Endothelial cell (in vitro differentiated cells): ENCODE results near the gene SLC24A2. TPM values are rescaled to one million over a fixed set of nuclear protein-coding genes. Genes with fewer than 3 reads are reported as not detected.

Experiments used
- DNase-seq: peaks from one replicate; pipeline ENCODE4 v3.0.0; 2021; ENCODE audit warnings: low spot score
- H3K27ac Mint-ChIP-seq: one replicate; pipeline ENCODE4 v1.8.0; 2021; ENCODE audit warnings: mixed read lengths, inconsistent platforms; ENCODE audit not compliant: unreplicated experiment
- H3K27me3 Mint-ChIP-seq: one replicate; pipeline ENCODE4 v1.8.0; 2021; ENCODE audit warnings: mild to moderate bottlenecking, moderate library complexity, mixed read lengths, inconsistent platforms; ENCODE audit not compliant: unreplicated experiment
- H3K36me3 Mint-ChIP-seq: one replicate; pipeline ENCODE4 v1.8.0; 2021; ENCODE audit warnings: mild to moderate bottlenecking, low read depth, mixed read lengths, inconsistent platforms; ENCODE audit not compliant: unreplicated experiment
- H3K4me1 Mint-ChIP-seq: one replicate; pipeline ENCODE4 v1.8.0; 2021; ENCODE audit warnings: mild to moderate bottlenecking, mixed read lengths, inconsistent platforms; ENCODE audit not compliant: unreplicated experiment
- H3K4me3 Mint-ChIP-seq: one replicate; pipeline ENCODE4 v1.8.0; 2021; ENCODE audit warnings: mild to moderate bottlenecking, mixed read lengths, inconsistent platforms; ENCODE audit not compliant: unreplicated experiment
- H3K9me3 Mint-ChIP-seq: one replicate; pipeline ENCODE4 v1.8.0; 2021; ENCODE audit warnings: mixed read lengths, inconsistent platforms; ENCODE audit not compliant: unreplicated experiment
- total RNA-seq: library from RNA; stranded (reverse); fragmentation: NEBNext Ultra II Directional; extraction: Animal tissue kit (Norgen Biotek cat#: 25700); gene quantifications from one replicate; pipeline ENCODE4 v1.2.1, GENCODE V29; 2021; ENCODE audit not compliant: unreplicated experiment
- TF ChIP-seq, protein P1 (sequence below): fragments of 200-600 bp; sonication (generic); IDR thresholded peaks from one replicate; pipeline ENCODE4 v1.5.0; 2021; ENCODE audit warnings: antibody characterized with exemption; ENCODE audit not compliant: unreplicated experiment

SLC24A2 gene
- total RNA-seq, 1 donor from 2014 or later, result 0.10 TPM

DNA sequence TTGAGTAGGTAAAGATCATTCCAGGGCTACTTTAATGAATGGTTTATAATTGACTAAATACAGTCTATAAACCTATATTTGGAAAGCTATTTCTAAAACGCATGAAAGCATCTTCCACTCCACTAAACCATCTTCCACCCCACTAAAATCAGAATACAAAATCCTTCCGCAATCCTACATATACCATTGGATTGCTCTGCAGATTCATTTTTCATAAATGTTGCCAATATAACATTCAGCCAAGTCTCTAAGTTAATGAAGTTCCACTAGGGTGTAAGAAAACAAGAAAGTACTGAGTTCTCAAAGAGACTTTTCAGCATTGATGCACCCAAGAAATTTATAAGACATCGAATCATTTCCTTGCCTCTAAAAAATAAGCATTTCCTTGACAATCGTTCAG lies 4.7 kb downstream of the SLC24A2 start:
- no peak for DNase-seq
- Mint-ChIP-seq H3K9me3 (no peaks in the 10 kb centered on the region), H3K27ac (no peak overlapping the region), H3K27me3 (peaks cover under 1% of the 10 kb centered on the region), H3K4me3 (no peak overlapping the region), H3K36me3 (no peaks in the 10 kb centered on the region), H3K4me1 (peaks cover 2% of the 10 kb centered on the region)
- TF ChIP-seq, protein P1, sequence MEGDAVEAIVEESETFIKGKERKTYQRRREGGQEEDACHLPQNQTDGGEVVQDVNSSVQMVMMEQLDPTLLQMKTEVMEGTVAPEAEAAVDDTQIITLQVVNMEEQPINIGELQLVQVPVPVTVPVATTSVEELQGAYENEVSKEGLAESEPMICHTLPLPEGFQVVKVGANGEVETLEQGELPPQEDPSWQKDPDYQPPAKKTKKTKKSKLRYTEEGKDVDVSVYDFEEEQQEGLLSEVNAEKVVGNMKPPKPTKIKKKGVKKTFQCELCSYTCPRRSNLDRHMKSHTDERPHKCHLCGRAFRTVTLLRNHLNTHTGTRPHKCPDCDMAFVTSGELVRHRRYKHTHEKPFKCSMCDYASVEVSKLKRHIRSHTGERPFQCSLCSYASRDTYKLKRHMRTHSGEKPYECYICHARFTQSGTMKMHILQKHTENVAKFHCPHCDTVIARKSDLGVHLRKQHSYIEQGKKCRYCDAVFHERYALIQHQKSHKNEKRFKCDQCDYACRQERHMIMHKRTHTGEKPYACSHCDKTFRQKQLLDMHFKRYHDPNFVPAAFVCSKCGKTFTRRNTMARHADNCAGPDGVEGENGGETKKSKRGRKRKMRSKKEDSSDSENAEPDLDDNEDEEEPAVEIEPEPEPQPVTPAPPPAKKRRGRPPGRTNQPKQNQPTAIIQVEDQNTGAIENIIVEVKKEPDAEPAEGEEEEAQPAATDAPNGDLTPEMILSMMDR, result no peak

- Mint-ChIP-seq H3K36me3 (no peaks in the 10 kb centered on the region), H3K27me3 (no peaks in the 10 kb centered on the region), H3K9me3 (no peaks in the 10 kb centered on the region), H3K27ac (no peak overlapping the region), H3K4me3 (no peak overlapping the region), H3K4me1 (no peaks in the 10 kb centered on the region)
- no peak for DNase-seq
- TF ChIP-seq, protein P1, result no peak
Observed at GRCh38 chr9:19783500-19783899, 5.3 kb downstream of the SLC24A2 start.

DNA sequence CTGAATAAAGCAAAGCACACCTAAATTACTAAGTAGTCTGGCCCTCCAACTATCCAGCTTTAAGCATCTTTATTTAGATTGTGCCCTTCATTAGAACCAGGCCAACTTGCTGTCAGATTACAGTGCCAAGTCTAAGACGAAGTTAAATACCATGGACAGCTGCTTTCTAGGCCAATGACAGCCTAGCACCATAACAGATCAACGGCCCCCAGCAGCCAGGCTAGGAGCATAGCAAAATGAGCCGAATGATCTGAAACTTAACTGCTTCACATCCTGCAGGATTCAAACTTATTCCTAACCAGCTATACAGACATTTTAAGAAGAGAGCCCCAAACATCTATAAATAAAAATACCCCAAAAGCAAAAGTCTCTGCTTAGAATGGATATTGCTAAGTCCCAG lies 6.8 kb downstream of the SLC24A2 start:
- no peaks in the 10 kb centered on the region for H3K4me1 Mint-ChIP-seq
- TF ChIP-seq, protein P1, result no peak
- no peaks in the 10 kb centered on the region for H3K36me3 Mint-ChIP-seq
- H3K4me3 Mint-ChIP-seq, result no peak overlapping the region
- H3K27me3 Mint-ChIP-seq, result no peaks in the 10 kb centered on the region
- H3K27ac Mint-ChIP-seq, result no peak overlapping the region
- H3K9me3 Mint-ChIP-seq, result no peaks in the 10 kb centered on the region
- DNase-seq, result peak; percentile 11

DNA sequence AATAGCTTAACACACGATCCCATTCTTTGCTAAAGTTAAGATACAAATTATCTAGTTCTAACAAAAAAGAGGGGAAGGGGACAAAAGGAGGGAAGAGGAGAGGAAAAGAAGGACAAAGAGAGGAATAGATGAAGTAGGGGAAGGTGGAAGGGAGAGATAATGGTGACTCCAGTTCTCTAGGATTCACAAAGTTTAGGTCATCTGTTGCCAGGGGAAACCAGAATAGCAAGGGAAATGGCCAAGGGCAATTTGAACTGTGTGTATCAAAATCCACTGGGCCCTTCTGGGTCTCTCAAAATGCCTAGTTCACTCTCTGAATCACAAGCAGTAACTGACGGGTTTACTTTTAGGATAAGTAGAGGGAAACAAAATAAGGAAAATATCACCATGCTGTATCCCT lies 7.6 kb downstream of the SLC24A2 start:
- Mint-ChIP-seq H3K4me3 (no peak overlapping the region), H3K27me3 (no peaks in the 10 kb centered on the region), H3K27ac (no peak overlapping the region), H3K9me3 (no peaks in the 10 kb centered on the region), H3K36me3 (no peaks in the 10 kb centered on the region), H3K4me1 (no peaks in the 10 kb centered on the region)
- TF ChIP-seq, protein P1, result no peak
- no peak for DNase-seq

DNA sequence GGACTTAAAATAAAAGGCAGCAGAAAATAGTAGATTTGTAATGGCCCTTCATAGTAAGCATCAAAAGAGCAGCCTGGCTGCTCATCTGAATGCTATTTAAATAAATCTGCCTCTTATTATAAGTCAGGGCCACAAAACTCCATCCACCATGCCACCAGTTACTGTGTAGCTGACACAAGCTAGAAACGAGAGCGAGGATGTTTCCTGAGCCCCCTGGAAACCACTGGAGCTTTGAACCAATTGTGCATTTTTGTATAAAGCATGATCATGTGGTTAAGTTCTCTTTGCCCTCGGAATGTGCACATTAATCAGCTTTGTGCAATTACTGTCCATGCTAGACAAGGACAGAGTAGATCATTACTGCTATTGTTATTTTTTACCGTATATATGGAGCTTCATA lies 17.4 kb downstream of the SLC24A2 start:
- no peaks in the 10 kb centered on the region for H3K36me3 Mint-ChIP-seq
- no peak overlapping the region for H3K4me3 Mint-ChIP-seq
- H3K27me3 Mint-ChIP-seq, result no peaks in the 10 kb centered on the region
- TF ChIP-seq, protein P1, result no peak
- H3K27ac Mint-ChIP-seq, result no peak overlapping the region
- H3K4me1 Mint-ChIP-seq, result no peaks in the 10 kb centered on the region
- no peak for DNase-seq
- no peaks in the 10 kb centered on the region for H3K9me3 Mint-ChIP-seq
